ENCODE data around the gene KCNN4.

GRCh38 chr19:43768273-43769050, 12.3 kb downstream of the KCNN4 start:
- TF ChIP-seq CTCF (IDR thresholded peaks at IDR 0.05) (no peak), POLR2AphosphoS5 (IDR thresholded peaks at IDR 0.05) (peak in 2 of 3 donors; percentile 8 to 11), POLR2A (IDR thresholded peaks at IDR 0.05) (no peak)

Data from transverse colon (tissue), 4 donors.